ENCODE measurements around the gene SLC26A9.
"Not testable (repeated sequence)": the region's sequence is repeated elsewhere in the genome, so short reads cannot be mapped to it uniquely, and the experiment has no call there.

- TF ChIP-seq CTCF (IDR thresholded peaks at IDR 0.05; ENCODE audit: borderline replicate concordance, extremely low read depth, low read length, poor library complexity, severe bottlenecking); EZH2 (IDR thresholded peaks at IDR 0.05; ENCODE audit: borderline replicate concordance, low read depth, low read length, severe bottlenecking): not testable (repeated sequence)
Measured at GRCh38 chr1:205889006-205889405, 54.2 kb downstream of the SLC26A9 start.

Data from DND-41 (cell line).